Retinal pigment epithelial cell (primary cell): Measurements from ENCODE around the gene TYK2.
"Not testable (repeated sequence)": the region's sequence is repeated elsewhere in the genome, so short reads cannot be mapped to it uniquely, and the experiment has no call there.

ENCODE experiments used
- DNase-seq: peaks from one replicate; pipeline ENCODE4 v3.0.0-alpha.2; 2010; ENCODE audit warnings: low read depth
- H3K4me3 ChIP-seq: 2 replicates; pipeline ENCODE4 v1.5.1; 2011; ENCODE audit warnings: mild to moderate bottlenecking, low read length, control low read depth, moderate library complexity
- CTCF ChIP-seq: conservative IDR thresholded peaks from 2 replicates; pipeline ENCODE4 v1.5.1; 2011; ENCODE audit warnings: low read depth, low read length, control low read depth, inconsistent platforms

The TYK2 gene

GRCh38 chr19:10406191-10406590 is 25.8 kb upstream of the TYK2 start:
- no peak for TF ChIP-seq CTCF
- H3K4me3 ChIP-seq, result no peak overlapping the region
- DNase-seq, result no peak

GRCh38 chr19:10404888-10405820 is 24.8 kb upstream of the TYK2 start:
- TF ChIP-seq CTCF, result no peak
- no peak for DNase-seq
- H3K4me3 ChIP-seq, result peak overlapping the region; percentile 100

- DNase-seq, result peak; percentile 77
- no peak for TF ChIP-seq CTCF
- peak within 1 kb of the TSS; percentile 100 for H3K4me3 ChIP-seq
Measured at GRCh38 chr19:10403137-10404021, 23.0 kb upstream of the TYK2 start, which contains the start of gene CDC37. TSS of gene CDC37 (minus strand) at chr19:10403542. CDS start at chr19:10403479, 63 bp downstream.

GRCh38 chr19:10402441-10403038 is 22.2 kb upstream of the TYK2 start:
- no peak for DNase-seq
- peak overlapping the region; percentile 100 for H3K4me3 ChIP-seq
- TF ChIP-seq CTCF, result no peak

GRCh38 chr19:10399878-10400277 is 19.5 kb upstream of the TYK2 start:
- no peak overlapping the region for H3K4me3 ChIP-seq

GRCh38 chr19:10399340-10399739 is 19.0 kb upstream of the TYK2 start:
- H3K4me3 ChIP-seq, DNase-seq: not testable (repeated sequence)

More at GRCh38 chr19:10399878-10400277, 19.5 kb upstream of the TYK2 start:
- no peak for TF ChIP-seq CTCF
- no peak for DNase-seq

GRCh38 chr19:10398819-10399218 is 18.4 kb upstream of the TYK2 start:
- TF ChIP-seq CTCF, result no peak
- H3K4me3 ChIP-seq, result no peak overlapping the region
- DNase-seq, result no peak
